NB4 (cell line): ENCODE data around the gene SGMS1.

Experiments used
- DNase-seq: peaks from one replicate; pipeline ENCODE4 v3.0.0; 2010; ENCODE audit warnings: low read depth
- H3K4me3 ChIP-seq: one replicate; pipeline ENCODE4 v1.5.1; 2011; ENCODE audit warnings: mild to moderate bottlenecking, low read depth, low read length, moderate library complexity
- CTCF ChIP-seq: IDR thresholded peaks from one replicate; pipeline ENCODE4 v1.5.1; 2012; ENCODE audit warnings: low read depth, low read length
- MAX ChIP-seq: IDR thresholded peaks from 2 replicates; pipeline ENCODE4 v1.6.1; 2011; ENCODE audit warnings: low read depth, low read length
- MYC ChIP-seq: IDR thresholded peaks from 2 replicates; pipeline ENCODE4 v1.6.1; 2011; ENCODE audit warnings: low read depth, low read length
- POLR2A ChIP-seq: IDR thresholded peaks from 2 replicates; pipeline ENCODE4 v1.6.1; 2011; ENCODE audit warnings: mild to moderate bottlenecking; ENCODE audit not compliant: insufficient read length; ENCODE audit errors: extremely low read depth

Gene SGMS1

GRCh38 chr10:50286996-50287803, 336.6 kb downstream of the SGMS1 start:
- DNase-seq, result no peak
- TF ChIP-seq POLR2A, result no peak
- no peak overlapping the region for H3K4me3 ChIP-seq

GRCh38 chr10:50286517-50286916, 337.2 kb downstream of the SGMS1 start:
- no peak for DNase-seq
- no peak overlapping the region for H3K4me3 ChIP-seq
- no peak for TF ChIP-seq MAX
- TF ChIP-seq POLR2A, result no peak
- TF ChIP-seq CTCF, result no peak
- TF ChIP-seq MYC, result no peak

- no peak overlapping the region for H3K4me3 ChIP-seq
- TF ChIP-seq POLR2A, result no peak
- TF ChIP-seq MYC, result no peak
- TF ChIP-seq CTCF, result no peak
- no peak for TF ChIP-seq MAX
- DNase-seq, result no peak
Measured at GRCh38 chr10:50281967-50282522, 341.7 kb downstream of the SGMS1 start.

DNA sequence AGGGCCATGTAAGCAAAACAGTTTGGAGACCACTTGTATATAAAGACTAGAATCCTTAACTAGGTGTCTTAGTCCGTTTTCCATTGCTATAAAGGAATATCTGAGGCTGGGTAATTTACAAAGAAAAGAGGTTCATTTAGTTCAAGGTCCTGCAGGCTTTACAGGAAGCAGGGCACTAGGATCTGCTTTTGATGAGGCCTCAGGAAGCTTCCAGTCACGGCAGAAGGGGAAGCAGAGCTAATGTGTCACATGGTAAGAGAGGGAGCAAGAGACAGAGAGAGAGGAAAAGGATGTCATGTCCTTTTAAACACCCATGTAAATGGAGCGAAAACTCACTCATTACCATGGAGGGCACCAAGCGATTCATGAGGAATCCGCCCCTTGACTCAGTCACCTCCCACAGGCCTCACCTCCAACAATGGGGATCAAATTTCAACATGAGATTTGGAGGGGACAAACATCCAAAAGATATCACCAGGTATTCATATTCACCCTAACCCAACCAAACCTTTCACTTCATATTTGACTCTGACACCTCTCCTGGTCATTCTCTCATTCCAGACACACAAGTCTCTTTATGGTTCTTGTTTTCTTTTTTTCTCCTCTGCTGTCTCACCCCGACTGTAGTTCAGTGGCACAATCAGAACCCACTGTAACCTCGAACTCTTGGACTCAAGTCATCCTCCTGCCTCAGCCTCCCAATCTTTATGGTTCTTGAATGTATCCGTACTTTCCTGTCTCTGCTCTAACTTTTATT, 342.4 kb downstream of the SGMS1 start:
- no peak for TF ChIP-seq MYC
- TF ChIP-seq POLR2A, result no peak
- no peak for TF ChIP-seq CTCF
- no peak for TF ChIP-seq MAX
- no peak for DNase-seq
- H3K4me3 ChIP-seq, result no peak overlapping the region

GRCh38 chr10:50280049-50280841, 343.5 kb downstream of the SGMS1 start:
- TF ChIP-seq CTCF (no peak), MAX (no peak), POLR2A (no peak), MYC (no peak)
- H3K4me3 ChIP-seq, result no peak overlapping the region
- DNase-seq, result no peak

DNA sequence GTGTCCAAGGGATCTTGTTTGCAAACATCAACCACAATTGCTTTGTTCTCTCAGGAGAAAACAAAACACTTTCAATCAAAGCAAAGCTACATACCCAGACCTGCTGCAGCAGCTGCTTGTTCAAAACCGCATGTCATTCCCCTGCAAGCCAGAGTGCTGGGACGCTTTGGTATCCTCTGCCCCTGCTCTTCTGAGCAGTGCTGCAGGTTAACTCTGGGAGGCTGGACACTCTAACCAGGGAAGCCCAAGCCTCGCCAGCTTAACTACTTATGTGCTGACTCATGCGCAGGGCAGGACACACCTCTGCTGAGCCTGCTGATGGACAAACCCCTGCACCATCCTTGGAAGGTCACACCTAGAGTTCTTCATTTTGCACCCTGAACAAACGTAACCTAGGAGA, 344.3 kb downstream of the SGMS1 start:
- TF ChIP-seq MAX, result no peak
- TF ChIP-seq CTCF, result no peak
- no peak for TF ChIP-seq MYC
- no peak for TF ChIP-seq POLR2A
- no peak for DNase-seq
- H3K4me3 ChIP-seq, result no peak overlapping the region
